ENCODE data around the gene OR12D3. TPM values are rescaled to one million over a fixed set of nuclear protein-coding genes. Genes with fewer than 3 reads are reported as not detected.

The OR12D3 gene
- total and polyA plus RNA-seq, 2 donors (not counting 3 experiments of a cell fraction or from before 2014, with no cell fraction given), result not detected

DNA sequence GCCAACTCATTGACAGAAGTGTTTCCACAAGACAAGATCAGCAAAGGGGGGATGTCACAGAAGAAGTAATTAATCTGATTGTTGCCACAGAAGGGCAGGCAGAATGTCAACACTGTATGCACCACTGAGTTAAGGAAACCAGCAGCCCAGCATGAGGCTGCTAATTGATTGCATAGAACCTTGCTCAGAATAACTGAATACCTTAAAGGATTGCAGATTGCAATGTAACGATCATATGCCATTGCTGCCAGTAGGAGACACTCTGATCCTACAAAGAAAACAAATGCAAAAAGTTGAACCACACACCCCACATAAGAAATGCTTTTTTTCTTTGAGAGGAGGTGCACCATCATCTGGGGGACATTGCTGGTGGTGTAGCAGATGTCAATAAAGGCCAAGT, 19.5 kb downstream of the OR12D3 start:
- no peaks in the 10 kb centered on the region for H3K4me1 ChIP-seq (ENCODE audit: control insufficient read depth, extremely low read depth, insufficient read depth, low read length)
- peaks cover 3% of the 10 kb centered on the region for H3K9me3 ChIP-seq (replicated peaks; ENCODE audit: control insufficient read depth, insufficient read depth, low read length)
- ChIA-PET POLR2A (no interaction called here), CTCF (no interaction called here)
- H3K9me1 ChIP-seq (replicated peaks; ENCODE audit: control insufficient read depth, extremely low read depth, insufficient read depth, low read length), result no peaks in the 10 kb centered on the region
- H3K4me2 ChIP-seq (ENCODE audit: insufficient read depth, low read length), result no peak overlapping the region
- BruUV-seq (replicated peaks), result no TSS peak
- TF ChIP-seq GATA2 (IDR thresholded peaks at IDR 0.05; ENCODE audit: insufficient read depth, insufficient read length, low read depth, low read length), result no peak
- TF ChIP-seq JUN (IDR thresholded peaks at IDR 0.05; ENCODE audit: borderline replicate concordance, insufficient read depth, insufficient read length, low read depth), result no peak
- no peak for TF ChIP-seq CTCF (IDR thresholded peaks at IDR 0.05; ENCODE audit: extremely low read depth in 1 of 2, insufficient read depth in 1 of 2, low read depth in 1 of 2, low read length in 2 of 2)
- no peak for TF ChIP-seq EZH2 (IDR thresholded peaks at IDR 0.05; ENCODE audit: borderline replicate concordance, low read depth, low read length, severe bottlenecking)
- no peak for TF ChIP-seq POLR2A (IDR thresholded peaks at IDR 0.05; ENCODE audit: low read depth, low read length)
- TF ChIP-seq, protein P1, sequence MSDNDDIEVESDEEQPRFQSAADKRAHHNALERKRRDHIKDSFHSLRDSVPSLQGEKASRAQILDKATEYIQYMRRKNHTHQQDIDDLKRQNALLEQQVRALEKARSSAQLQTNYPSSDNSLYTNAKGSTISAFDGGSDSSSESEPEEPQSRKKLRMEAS (IDR thresholded peaks at IDR 0.05; ENCODE audit: insufficient read depth, insufficient read length), result no peak
- no peak for TF ChIP-seq FOS (IDR thresholded peaks at IDR 0.05; ENCODE audit: borderline replicate concordance, insufficient read depth, low read length)
- TF ChIP-seq MYC (IDR thresholded peaks at IDR 0.05; ENCODE audit: low read depth, low read length), result no peak
- no peaks in the 10 kb centered on the region for H4K20me1 ChIP-seq (replicated peaks; ENCODE audit: control insufficient read depth, extremely low read depth, insufficient read depth, low read length)
- no peak overlapping the region for H2AFZ ChIP-seq (ENCODE audit: low read depth, low read length)
- no peaks in the 10 kb centered on the region for H3K27me3 ChIP-seq (ENCODE audit: control insufficient read depth in 2 of 2, insufficient read depth in 2 of 2, low read length in 2 of 2)
- H3K79me2 ChIP-seq (ENCODE audit: control insufficient read depth, insufficient read depth, low read length), result no peaks in the 10 kb centered on the region
- H3K9ac ChIP-seq (replicated peaks; ENCODE audit: extremely low read depth, insufficient read depth, low read length), result no peak overlapping the region
- no peak for FAIRE-seq
- DNase-seq (ENCODE audit: low read depth, low spot score), result no peak
- H3K36me3 ChIP-seq (ENCODE audit: control insufficient read depth in 2 of 2, extremely low read depth in 1 of 2, insufficient read depth in 2 of 2, low read length in 2 of 2), result no peaks in the 10 kb centered on the region
- intact Hi-C loops (cut with micrococcal nuclease), result no loop called here
- no peak overlapping the region for H3K4me3 ChIP-seq (replicated peaks in 1 of 3; ENCODE audit: insufficient read depth in 1 of 3, low read depth in 1 of 3, low read length in 3 of 3)
- H3K27ac ChIP-seq (ENCODE audit: insufficient read depth, low read depth, low read length), result no peak overlapping the region
- dilution Hi-C loops (cut with MboI; ENCODE audit: extremely low pct_ligation_motif_present, low sequenced_read_pairs), result no loop called here

All from endothelial cell of umbilical vein (primary cell).